H1 (cell line): ENCODE measurements around the gene CHTF18. TPM values are rescaled to one million over a fixed set of nuclear protein-coding genes. Genes with fewer than 3 reads are reported as not detected.

Experiments
- FOSL1 ChIP-seq: IDR thresholded peaks from 2 replicates; pipeline ENCODE4 v1.6.1; 2011; ENCODE audit warnings: mild to moderate bottlenecking, low read depth, low read length, moderate library complexity; ENCODE audit not compliant: insufficient read depth
- polyA plus RNA-seq, 7 experiments: library from polyadenylated mRNA; depleted of rRNA in 3 of 7; stranded (reverse) in 5 of 7; unstranded in 2 of 7; fragments of >200 nt in 5 of 7; fragments of 200-250 nt in 2 of 7; gene quantifications; 1 replicate in 5 of 7; 2 replicates in 1 of 7; 4 replicates in 1 of 7; pipeline versions ENCODE4 v1.2.1 to v1.2.3, GENCODE V29; 2011 to 2013; ENCODE audit warnings: missing spikeins in 2 of 7, mixed read lengths in 2 of 7
- total RNA-seq: library from RNA; stranded (reverse); fragmentation: NEBNext Ultra II Directional; extraction: Animal tissue kit (Norgen Biotek cat#: 25700); gene quantifications from 2 replicates; pipeline ENCODE4 v1.2.1, GENCODE V29; 2021

CHTF18 gene
- total and polyA plus RNA-seq, 2 of the 8 experiments (the other 6 are each of a cell fraction or from before 2014, with no cell fraction given), result 75.3 to 104 TPM

DNA sequence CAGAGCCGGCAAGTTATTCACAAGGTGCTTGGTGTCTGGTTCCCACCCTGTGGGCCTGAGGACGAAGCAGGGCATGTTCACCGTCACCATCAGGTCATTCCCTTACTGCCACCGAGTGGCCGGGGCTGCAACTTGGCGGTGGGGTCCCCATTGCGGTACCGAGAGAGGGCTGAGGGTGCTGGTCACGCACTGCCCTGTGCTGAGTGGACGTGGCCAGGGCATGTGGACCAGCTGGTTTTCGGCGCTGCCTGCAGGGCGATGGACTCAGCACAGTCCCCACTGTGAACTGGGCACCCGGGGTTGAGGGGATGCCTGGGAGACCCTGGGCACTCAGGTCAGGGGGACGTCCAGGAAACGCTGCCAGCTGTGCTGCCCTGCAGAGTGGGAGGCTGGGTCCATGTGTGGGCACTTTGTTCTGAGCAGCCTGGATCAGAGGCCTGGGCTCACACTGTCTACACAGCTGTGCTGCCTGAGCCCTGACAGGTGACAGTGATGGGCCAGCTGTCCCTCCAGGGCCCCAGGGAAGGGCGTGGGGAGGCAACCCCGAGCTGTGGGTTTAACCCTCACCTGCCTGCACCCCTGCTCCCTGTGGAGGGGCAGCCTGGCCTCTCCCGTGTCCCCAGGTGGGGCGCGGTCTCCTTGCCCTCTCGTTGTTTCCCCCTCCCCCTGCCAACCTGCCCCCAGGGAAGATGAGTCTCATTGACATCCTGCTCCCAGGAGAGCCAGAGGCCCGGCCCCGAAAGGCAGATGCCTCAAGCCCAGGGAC is 51.4 kb downstream of the CHTF18 start (continued):
- no peak for TF ChIP-seq FOSL1
